HepG2 (cell line): ENCODE measurements around the gene NOC2L. TPM values are rescaled to one million over a fixed set of nuclear protein-coding genes. Genes with fewer than 3 reads are reported as not detected.

ENCODE experiments used
- ATF4 ChIP-seq, 2 experiments: fragments of 450-650 bp in 1 of 2; sonication (generic) in 1 of 2; formaldehyde crosslinking; IDR thresholded peaks; 2 replicates each; pipeline versions ENCODE4 v1.5.0 to v1.8.0; 2020 to 2022; ENCODE audit warnings: mild to moderate bottlenecking in 1 of 2, missing genetic modification reagents in 1 of 2
- BCL6 ChIP-seq: IDR thresholded peaks from 2 replicates; pipeline ENCODE4 v1.6.1; 2016; ENCODE audit warnings: missing genetic modification reagents, missing compliant biosample characterization
- FOXK1 ChIP-seq: sonication (generic); formaldehyde crosslinking; IDR thresholded peaks from 2 replicates; pipeline ENCODE4 v1.4.0; 2020; ENCODE audit warnings: low read depth, missing genetic modification reagents, borderline replicate concordance
- FOXM1 ChIP-seq: sonication (generic); formaldehyde crosslinking; IDR thresholded peaks from 2 replicates; pipeline ENCODE4 v1.5.0; 2020; ENCODE audit warnings: missing genetic modification reagents
- IRF2 ChIP-seq: IDR thresholded peaks from 2 replicates; pipeline ENCODE4 v1.6.1; 2018; ENCODE audit warnings: missing genetic modification reagents, missing compliant biosample characterization
- KDM1A ChIP-seq: IDR thresholded peaks from 2 replicates; pipeline ENCODE4 v1.6.1; 2016; ENCODE audit warnings: missing compliant biosample characterization
- LRRFIP1 ChIP-seq: sonication (generic); formaldehyde crosslinking; conservative IDR thresholded peaks from 2 replicates; pipeline ENCODE4 v1.4.0; 2020; ENCODE audit warnings: missing genetic modification reagents
- MYC ChIP-seq: sonication (generic); formaldehyde crosslinking; IDR thresholded peaks from 2 replicates; pipeline ENCODE4 v1.9.0; 2021; ENCODE audit warnings: missing genetic modification reagents, borderline replicate concordance
- NFE2L2 ChIP-seq: fragments of 150-350 bp; IDR thresholded peaks from 2 replicates; pipeline ENCODE4 v1.6.1; 2014; ENCODE audit warnings: low read length
- NFIB ChIP-seq: sonication (generic); formaldehyde crosslinking; IDR thresholded peaks from 2 replicates; pipeline ENCODE4 v1.9.0; 2021; ENCODE audit warnings: missing genetic modification reagents, mild to moderate bottlenecking, borderline replicate concordance
- POLR2G ChIP-seq: fragments of 200-400 bp; formaldehyde crosslinking; IDR thresholded peaks from 2 replicates; pipeline ENCODE4 v1.6.1; 2018; ENCODE audit warnings: mild to moderate bottlenecking, low read depth, low read length, moderate library complexity
- REPIN1 ChIP-seq: sonication (generic); formaldehyde crosslinking; IDR thresholded peaks from 2 replicates; pipeline ENCODE4 v1.8.0; 2022; ENCODE audit warnings: missing genetic modification reagents, low read depth, mild to moderate bottlenecking, borderline replicate concordance
- TAF15 ChIP-seq: fragments of 200-400 bp; formaldehyde crosslinking; IDR thresholded peaks from one replicate; pipeline ENCODE4 v1.6.1; 2018; ENCODE audit warnings: mild to moderate bottlenecking, low read depth, low read length; ENCODE audit not compliant: poor library complexity, severe bottlenecking
- ZNF10 ChIP-seq: sonication (generic); formaldehyde crosslinking; IDR thresholded peaks from 2 replicates; pipeline ENCODE4 v1.4.0; 2020; ENCODE audit warnings: mild to moderate bottlenecking, low read depth, missing genetic modification reagents, borderline replicate concordance
- ZNF546 ChIP-seq: sonication (generic); formaldehyde crosslinking; conservative IDR thresholded peaks from 2 replicates; pipeline ENCODE4 v1.8.1; 2023; ENCODE audit warnings: mild to moderate bottlenecking, missing genetic modification reagents
- ZNF674 ChIP-seq: sonication (generic); formaldehyde crosslinking; IDR thresholded peaks from 2 replicates; pipeline ENCODE4 v1.5.0; 2020; ENCODE audit warnings: low read depth, mild to moderate bottlenecking, missing genetic modification reagents
- ZNF749 ChIP-seq: sonication (generic); formaldehyde crosslinking; IDR thresholded peaks from 2 replicates; pipeline ENCODE4 v1.8.0; 2022; ENCODE audit warnings: mild to moderate bottlenecking, missing genetic modification reagents, moderate library complexity, borderline replicate concordance
- ZSCAN12 ChIP-seq: sonication (generic); formaldehyde crosslinking; IDR thresholded peaks from 2 replicates; pipeline ENCODE4 v1.9.0; 2021; ENCODE audit warnings: mild to moderate bottlenecking, missing genetic modification reagents
- ZSCAN29 ChIP-seq: sonication (generic); formaldehyde crosslinking; conservative IDR thresholded peaks from 2 replicates; pipeline ENCODE4 v1.4.0; 2020; ENCODE audit warnings: mild to moderate bottlenecking, missing genetic modification reagents
- ZSCAN31 ChIP-seq: sonication (generic); formaldehyde crosslinking; IDR thresholded peaks from 2 replicates; pipeline ENCODE4 v1.5.0; 2020; ENCODE audit warnings: low read depth, mild to moderate bottlenecking, missing genetic modification reagents
- polyA plus RNA-seq, 8 experiments: library from polyadenylated mRNA; depleted of rRNA in 3 of 8; stranded (reverse) in 7 of 8; unstranded in 1 of 8; fragments of >200 nt; fragmentation: Illumina TruSeq in 4 of 8; extraction: Trizol in 4 of 8; gene quantifications; 2 replicates each; pipeline versions ENCODE4 v1.2.1 to v1.2.3, GENCODE V29; 2011 to 2016; ENCODE audit warnings: low read depth in 4 of 8, missing spikeins in 1 of 8, mixed read lengths in 1 of 8; ENCODE audit not compliant: insufficient read depth in 1 of 8
- total RNA-seq, 5 experiments: library from RNA; depleted of rRNA; stranded (reverse); fragments of >200 nt; fragmentation: Illumina TruSeq; extraction: Trizol; gene quantifications; 2 replicates each; pipeline ENCODE4 v1.2.3, GENCODE V29; 2016; ENCODE audit warnings: low read depth in 1 of 5
- TF ChIP-seq, protein P1 (sequence below): sonication (generic); formaldehyde crosslinking; IDR thresholded peaks from 2 replicates; pipeline ENCODE4 v1.8.0; 2022; ENCODE audit warnings: mild to moderate bottlenecking, missing genetic modification reagents, borderline replicate concordance

NOC2L gene
- total and polyA plus RNA-seq, 2 of the 13 experiments (the other 11 are each of a cell fraction or from before 2014, with no cell fraction given) = 32.0 to 103 TPM

GRCh38 chr1:1006305-1007159 is 47.5 kb upstream of the NOC2L start (continued):
- TF ChIP-seq ZNF749 (CRISPR knock-in tag) = no peak
- TF ChIP-seq REPIN1 (CRISPR knock-in tag) = peak; percentile 83
- peak; percentile 97 for TF ChIP-seq IRF2 (CRISPR knock-in tag)
- peak; percentile 67 for TF ChIP-seq BCL6 (CRISPR knock-in tag)
- TF ChIP-seq NFE2L2 = peak; percentile 14; the same call in 1 of the 2 replicates
- peak; percentile 66 for TF ChIP-seq TAF15
- no peak for TF ChIP-seq LRRFIP1 (CRISPR knock-in tag)
- no peak for TF ChIP-seq NFIB (CRISPR knock-in tag)
- peak; percentile 86 for TF ChIP-seq POLR2G
- TF ChIP-seq FOXK1 = peak; percentile 80; the same call in 1 of the 2 replicates
- TF ChIP-seq, protein P1, sequence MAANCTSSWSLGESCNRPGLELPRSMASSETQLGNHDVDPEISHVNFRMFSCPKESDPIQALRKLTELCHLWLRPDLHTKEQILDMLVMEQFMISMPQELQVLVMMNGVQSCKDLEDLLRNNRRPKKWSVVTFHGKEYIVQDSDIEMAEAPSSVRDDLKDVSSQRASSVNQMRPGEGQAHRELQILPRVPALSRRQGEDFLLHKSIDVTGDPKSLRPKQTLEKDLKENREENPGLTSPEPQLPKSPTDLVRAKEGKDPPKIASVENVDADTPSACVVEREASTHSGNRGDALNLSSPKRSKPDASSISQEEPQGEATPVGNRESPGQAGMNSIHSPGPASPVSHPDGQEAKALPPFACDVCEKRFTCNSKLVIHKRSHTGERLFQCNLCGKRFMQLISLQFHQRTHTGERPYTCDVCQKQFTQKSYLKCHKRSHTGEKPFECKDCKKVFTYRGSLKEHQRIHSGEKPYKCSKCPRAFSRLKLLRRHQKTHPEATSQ (CRISPR knock-in tag) = peak; percentile 27; the same call in 1 of the 2 replicates
- TF ChIP-seq MYC = peak; percentile 97
- TF ChIP-seq ZNF10 (CRISPR knock-in tag) = no peak
- 0 out of 2 replicates have a peak, but pooled peaks have one; percentile 63 for TF ChIP-seq ZSCAN12
- TF ChIP-seq ATF4 (CRISPR knock-in tag; IDR thresholded peaks at IDR 0.05) = peak in 1 of 2 experiments; percentile 87; a peak in 2 of 4 replicates
- peak; percentile 84; the same call in 1 of the 2 replicates for TF ChIP-seq KDM1A (CRISPR knock-in tag)
- TF ChIP-seq ZSCAN31 (CRISPR knock-in tag) = no peak
- 0 out of 2 replicates have a peak, but pooled peaks have one; percentile 32 for TF ChIP-seq ZNF546 (CRISPR knock-in tag)
- no peak for TF ChIP-seq ZNF674 (CRISPR knock-in tag)
- no peak for TF ChIP-seq FOXM1 (CRISPR knock-in tag)
- TF ChIP-seq ZSCAN29 (CRISPR knock-in tag) = no peak
